ENCODE results near the gene RAB4A.
"Not testable (repeated sequence)": the region's sequence is repeated elsewhere in the genome, so short reads cannot be mapped to it uniquely, and the experiment has no call there.

RAB4A gene

DNA sequence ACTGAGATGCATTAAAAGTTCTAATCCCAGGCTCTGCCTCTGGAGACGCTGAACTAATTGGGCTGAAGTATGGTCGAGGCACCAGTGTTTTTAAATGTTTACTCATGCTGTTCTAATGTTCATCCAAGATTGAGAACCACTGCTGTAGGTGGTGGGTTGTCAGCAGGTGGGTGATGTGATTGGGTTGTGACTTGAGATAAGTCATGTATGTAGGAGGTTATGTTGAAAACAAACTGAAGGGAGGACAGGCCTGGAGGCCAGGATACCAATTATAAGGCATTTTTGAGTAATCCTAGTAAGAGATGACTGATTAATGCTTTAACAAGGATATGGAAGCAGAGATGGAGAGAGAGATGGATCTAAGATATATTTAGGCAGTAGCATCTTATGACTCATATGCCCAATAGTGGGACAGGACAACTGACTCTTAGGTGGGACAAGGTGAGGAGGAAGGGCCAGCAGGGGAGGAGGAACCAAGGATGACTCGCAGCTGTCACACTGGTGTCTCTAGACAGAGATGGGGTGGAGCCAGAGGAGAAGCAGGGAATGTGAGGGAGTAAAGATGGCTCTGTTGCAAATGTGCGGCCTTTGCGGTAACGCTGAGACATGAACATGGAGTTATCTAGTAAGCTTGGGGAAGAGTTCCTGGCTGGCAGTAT, 29.3 kb downstream of the RAB4A start:
- no peak for DNase-seq

DNA sequence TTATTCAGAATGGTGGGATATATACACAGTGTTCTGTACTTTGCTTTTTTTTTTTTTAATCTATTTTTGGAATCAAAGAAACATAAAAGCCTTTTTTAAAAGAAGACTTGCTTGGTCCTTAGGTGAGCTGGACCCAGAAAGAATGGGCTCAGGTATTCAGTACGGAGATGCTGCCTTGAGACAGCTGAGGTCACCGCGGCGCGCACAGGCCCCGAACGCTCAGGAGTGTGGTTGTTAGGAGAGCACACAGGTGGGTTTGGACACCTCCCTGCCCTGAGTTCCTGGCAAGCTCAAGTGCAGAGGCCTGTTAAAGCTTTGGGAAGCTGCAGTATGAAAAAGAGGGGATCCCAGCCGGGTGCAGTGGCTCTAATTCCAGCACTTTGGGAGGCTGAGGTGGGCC, 31.8 kb downstream of the RAB4A start:
- DNase-seq = no peak

DNA sequence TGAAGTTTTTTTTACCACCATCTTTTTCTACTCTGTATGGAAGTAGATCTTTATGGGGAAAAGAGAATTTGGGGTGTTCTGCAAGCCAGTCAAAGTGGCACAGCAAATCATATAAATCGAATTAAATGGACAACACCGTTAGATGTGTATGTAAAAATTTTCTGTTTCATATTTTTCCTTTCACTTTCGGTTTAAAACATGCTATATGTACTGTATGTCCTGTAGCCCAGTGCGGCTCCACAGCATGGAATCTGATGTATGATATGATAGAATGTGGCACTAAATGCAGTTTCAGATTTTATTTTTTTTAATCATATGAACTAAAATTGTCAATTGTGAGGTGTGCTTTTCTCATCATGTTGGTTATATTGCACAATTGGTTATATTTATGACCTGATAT, 32.9 kb downstream of the RAB4A start:
- DNase-seq = no peak

DNA sequence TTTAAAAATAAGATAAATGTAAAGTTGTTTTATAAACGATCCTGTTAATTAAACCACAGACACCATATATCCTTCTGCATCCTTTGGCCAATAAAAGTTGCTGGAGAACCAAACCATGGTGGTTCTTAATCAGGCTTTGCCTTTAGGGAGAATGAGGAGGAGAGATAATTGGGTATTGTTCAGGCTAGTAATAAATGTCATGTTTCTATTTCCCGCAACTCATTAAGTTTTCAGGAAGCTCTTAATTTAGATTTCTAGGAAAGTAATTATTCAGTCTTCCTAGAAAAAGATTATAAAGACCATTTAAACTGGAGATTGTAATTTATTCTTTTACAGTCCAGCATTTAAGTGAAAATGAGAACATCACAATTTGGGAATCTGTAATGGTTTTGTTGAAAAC, 34.5 kb downstream of the RAB4A start:
- DNase-seq = no peak

DNA sequence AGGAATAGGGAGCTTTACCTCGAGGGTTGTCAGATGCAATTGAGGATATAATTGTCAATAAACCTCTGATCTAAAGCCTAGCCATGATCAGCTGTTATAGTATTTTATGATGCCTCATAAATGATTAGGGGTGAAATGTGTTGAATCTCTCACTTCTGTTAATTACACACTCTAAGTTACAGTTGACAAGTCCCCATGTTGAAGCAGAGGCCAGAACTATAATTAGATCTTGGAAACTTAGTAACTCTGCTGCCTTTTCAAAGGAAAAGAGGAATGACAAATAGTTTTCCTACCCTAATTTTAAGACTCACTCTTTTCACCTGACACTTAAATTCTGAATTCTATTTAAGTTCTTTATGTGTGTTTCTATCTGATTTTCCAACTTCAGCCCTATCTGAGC, 38.2 kb downstream of the RAB4A start:
- DNase-seq = no peak

DNA sequence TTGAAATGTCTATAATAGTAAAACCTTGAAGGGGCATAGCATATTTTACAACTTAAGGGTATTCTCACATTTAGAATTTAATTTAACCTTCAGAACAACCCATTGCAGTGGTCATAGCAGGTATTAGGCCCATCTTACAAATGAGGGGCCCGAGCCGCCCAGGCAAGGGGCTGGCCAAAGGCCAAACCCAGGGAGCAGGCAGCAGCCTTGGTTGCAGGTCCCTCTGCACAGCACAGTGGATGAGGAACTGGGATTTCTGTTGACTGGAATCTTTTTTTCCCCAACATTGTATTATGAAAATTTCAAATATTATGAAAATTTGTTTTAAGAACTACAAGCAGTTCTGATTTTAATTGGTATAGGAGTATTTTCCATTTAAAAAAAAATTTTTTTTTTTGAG, 38.8 kb downstream of the RAB4A start:
- no peak for DNase-seq

DNA sequence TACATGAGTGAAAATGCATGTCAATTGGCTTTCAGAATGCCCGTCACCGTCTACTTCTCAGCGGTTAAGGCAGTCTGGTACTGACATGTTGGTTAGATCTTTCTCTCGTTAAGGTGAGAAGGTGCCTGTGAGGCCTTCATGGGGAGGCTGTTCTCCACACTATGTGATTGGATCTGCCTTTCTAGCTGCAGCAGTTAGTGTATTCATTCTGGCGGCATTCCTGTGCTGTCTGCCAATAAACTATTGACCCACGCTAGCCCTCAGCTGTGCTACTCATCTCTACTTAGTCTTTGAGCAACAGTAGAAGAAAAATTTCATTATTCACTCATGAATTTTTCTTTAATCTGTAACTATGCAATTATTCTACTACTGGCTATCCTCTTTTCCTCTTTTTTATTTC, 39.9 kb downstream of the RAB4A start:
- no peak for DNase-seq

DNA sequence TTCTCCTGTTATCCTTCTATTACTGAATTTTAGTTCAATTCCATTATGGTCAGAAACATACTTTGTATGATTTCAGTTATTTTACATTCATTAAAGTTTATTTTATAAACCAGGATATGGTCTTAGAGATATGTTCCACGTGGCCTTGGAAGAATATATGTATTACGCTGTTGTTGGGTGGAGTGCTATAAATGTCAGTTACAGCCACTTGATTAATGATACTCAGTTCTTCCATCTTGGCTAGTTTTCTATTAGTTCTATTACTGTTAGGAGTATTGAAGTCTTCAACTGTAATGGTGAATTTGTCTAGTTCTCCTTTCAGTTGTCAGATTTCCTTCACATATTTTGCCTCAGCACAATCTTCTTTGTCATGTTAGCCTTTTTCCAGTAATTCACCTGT, 45.3 kb downstream of the RAB4A start:
- DNase-seq = no peak

DNA sequence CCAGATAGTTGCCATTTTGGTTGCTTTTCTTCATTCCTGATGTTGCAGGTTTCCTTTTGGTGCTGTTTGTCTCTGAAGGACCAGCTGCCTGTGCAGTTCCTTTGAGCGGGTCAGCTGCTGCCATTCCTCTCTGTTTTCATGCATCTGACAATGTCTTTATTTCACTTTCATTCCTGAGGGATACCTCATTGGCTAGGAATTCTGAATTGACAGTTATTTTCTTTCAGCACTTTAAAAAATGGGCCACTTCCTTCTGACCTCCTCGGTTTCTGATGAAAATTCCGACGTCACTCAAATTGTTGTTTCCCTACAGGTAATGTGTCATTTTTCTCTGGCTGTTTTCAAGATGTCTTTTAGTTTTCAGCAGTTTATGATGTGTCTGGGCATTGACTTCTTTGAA, 47.1 kb downstream of the RAB4A start:
- DNase-seq = no peak

DNA sequence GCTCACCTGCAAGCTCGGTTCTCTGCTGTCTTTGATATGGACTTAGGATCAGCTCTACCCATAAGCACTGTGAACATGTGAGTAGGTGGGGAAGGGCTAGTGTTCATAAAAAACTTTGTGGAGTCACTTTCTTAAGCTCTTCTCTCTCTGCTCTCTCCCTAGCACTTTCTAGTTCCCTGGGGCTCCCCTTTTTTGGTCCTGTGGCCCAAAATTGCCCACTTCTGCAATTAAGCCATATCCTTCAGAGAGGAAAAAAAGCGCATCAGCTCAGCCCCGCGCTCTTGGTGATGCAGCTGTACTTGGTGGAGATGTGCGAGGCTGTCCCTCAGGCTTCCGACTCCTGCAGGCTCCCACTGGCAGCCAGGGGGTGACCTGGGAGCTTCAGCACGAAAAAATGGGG, 48.6 kb downstream of the RAB4A start:
- DNase-seq = no peak

DNA sequence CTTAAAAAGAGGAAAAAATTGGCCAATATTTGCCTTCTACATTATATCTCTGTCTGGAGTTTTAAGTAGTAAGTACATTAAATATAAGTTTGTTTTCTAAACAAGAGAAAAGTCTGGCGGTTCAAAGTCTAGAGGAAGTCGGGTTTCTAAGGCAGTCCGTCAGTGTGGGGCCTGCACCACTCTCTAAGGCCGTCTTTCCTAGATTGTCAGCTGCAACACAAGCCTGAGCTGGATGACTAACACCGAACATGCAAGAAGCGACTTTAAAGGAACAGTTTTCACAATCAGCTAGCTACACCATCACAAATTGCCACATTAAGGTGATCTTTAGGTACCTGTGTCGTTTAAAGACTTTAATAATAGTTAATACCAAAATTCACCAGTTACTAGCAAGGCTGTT, 52.3 kb downstream of the RAB4A start:
- no peak for DNase-seq

DNA sequence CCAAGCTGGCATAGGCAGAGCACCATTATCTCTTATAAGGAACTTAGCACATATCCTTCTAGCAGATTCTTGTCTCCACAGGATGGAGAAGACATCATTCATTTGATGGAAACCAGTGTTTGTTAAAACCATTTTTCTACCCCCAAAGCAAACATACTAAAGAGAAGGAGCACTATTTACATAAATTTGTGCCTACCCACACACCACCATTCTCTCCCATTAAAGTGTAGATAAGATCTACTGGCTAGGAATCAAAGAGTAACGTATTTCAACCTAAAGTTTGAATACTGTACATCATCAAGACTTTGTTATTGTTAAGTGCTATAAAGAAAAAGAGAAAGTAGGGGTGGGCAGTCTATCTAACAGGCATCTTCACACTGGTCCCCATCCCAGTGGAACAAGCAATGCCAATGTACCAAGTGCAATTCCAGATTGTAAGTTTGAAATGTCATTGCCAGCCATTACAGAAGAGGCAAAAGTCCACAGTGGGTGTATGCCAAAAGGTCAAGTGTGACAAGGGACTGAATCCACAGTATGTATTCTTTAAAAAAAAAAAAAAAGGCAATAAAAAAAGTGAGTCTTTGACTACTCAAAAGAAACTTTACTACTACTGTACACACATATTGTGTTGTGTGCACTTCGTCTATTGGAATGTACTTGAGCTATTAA, 53.1 kb downstream of the RAB4A start:
- DNase-seq = no peak

DNA sequence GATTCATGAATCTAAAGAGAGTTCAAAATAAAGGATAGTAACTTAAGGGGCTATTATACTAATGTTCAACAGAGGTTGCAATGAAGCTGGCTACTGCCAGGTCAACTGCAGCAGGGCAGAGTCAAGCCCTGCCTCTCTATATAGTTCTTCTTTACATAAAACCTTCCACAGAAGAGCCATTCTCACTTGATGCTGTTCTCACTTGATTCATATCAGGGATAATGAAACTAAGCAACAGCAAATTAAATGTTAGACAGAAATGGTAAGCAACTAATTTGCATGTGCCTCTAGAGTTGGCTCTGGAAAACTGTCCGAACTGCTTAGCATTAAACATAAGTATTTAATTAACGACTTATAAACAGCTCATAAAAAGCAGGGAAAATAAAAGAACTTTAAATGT, 54.5 kb downstream of the RAB4A start:
- no peak for DNase-seq

DNA sequence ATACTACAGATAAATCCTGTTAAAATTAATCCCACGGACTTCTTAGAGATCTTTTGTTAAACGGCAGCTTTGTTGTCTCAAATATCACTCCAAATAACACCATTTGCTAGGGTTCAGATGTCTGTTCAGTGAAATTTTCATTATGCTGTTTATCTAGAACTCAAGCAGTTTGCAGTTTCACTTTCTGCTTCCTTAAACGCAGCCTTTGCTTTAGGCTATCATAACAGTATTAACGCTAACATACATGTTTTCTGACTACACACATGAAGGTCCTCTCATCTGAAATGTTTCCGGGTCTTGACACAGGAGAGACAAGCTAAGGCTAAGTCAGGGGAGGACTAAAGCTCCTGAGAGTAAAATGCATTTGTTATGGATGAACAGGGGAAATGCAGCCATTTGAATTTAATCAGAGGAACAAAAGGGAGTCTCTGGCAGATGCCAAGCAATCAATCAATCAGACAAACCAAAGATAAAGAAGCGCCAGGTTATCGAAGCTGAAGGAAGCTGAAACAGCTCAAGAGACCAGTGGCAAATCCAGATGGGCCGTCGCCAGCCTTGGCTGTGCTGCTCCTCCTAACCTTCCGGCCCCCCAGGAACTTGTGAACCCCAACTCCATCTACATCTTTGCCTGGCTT, 55.1 kb downstream of the RAB4A start:
- DNase-seq = no peak

DNA sequence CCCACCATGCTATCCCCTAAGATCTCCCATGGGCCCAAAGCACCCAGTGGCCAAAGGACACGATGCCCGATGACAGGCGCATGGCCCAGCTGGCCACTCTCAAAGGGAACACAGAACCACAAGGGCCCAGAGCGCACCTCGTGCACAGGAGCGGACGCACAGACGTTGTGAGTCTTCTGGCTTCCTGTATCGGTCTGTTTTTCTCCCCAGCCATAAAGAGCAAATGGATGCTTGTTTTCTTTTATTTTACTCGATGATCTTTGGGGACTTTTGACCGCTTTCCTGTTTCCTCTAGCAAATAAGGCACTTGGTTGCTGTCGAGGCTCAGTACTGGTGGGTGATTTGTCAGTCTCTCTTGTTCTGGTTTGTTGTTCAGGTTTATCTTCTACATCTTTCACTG, 55.7 kb downstream of the RAB4A start:
- no peak for DNase-seq

DNA sequence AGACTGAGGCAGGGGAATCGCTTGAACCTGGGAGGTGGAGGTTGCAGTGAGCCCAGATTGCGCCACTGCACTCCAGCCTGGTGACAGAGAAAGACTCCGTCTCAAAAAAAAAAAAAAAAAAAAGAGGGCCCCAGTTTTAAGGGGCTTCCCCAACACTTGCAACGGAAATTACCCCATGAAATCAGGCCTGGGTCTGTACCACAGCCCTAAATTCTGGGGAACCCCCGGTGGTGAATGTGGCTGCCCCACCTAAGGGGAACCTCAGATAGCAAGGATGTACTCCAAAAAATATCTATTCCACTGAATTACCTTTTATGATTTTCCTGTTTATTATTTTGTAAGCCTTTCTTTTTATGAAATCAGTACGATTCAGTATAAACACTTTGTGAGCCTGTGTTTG, 56.9 kb downstream of the RAB4A start:
- not testable (repeated sequence) for DNase-seq

DNA sequence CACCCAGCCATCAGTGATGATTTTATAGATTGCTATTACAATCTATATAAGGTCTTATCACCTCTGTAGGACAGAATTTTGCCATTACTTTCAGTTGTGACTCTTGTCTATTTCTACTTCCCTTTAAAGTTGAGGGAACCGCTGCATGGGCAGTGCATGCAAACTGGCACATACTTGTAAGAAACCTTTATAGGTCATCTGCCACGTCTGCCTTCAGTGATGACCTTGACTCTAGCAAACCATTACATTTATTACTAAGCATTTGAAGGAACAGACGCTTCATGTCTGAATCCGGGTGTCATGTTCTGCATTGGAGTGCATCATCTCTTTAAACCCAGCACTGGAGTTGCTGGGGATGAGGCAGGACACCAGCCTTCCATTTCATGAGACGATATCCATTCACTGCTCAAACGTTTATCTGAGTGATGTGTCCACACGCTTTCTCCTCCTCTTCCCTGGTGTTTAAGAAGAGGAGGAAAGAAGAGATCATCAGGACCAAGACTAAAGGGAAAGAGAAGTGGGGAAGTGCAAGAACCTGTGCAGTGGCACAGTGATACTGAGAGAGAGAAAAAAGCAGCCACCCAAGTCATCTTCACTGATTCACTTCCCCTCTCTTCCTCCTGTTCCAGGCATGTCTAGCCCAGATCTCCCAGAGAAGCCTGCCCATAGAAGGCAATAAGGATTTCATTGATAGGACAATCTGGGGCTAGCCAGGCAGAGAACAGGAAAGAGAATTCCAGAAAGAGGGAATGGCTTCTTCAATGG, 57.9 kb downstream of the RAB4A start:
- DNase-seq = no peak

DNA sequence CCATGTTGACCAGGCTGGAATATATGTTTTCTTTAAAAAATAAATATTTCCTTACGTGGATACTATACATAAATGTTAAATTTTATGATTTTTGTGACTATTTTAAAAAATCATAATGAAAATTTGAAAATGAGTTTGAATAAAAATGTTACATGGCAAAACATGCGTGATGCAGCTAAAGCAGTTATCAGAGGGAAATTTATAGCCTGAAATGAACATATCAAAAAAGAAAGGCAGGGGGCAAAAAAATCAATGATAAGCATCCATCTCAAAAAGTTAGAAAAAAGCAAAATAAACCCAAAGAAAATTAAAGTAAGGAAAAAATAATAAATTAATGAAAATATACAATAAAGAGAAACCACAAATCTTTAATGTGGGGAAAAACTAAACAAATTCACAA, 63.4 kb downstream of the RAB4A start:
- DNase-seq = no peak

DNA sequence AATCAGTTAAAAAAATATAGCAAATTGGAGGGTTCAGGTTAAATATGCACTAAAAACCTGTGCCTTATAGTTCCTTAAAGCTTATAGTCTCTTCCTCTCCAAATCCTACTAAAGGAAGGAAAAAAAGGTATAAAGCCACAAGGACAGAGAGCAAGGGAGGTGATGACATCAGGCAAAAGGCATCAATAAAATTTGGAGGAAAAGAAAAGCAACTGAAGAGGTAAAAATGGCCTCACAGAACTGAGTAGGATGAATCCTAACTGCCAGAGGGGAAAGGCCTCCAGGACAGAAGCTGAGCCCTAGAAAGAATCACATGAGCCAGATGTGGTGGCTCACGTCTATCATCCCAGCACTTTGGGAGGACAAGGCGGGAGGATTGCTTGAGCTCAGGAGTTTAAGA, 63.8 kb downstream of the RAB4A start:
- DNase-seq = no peak

DNA sequence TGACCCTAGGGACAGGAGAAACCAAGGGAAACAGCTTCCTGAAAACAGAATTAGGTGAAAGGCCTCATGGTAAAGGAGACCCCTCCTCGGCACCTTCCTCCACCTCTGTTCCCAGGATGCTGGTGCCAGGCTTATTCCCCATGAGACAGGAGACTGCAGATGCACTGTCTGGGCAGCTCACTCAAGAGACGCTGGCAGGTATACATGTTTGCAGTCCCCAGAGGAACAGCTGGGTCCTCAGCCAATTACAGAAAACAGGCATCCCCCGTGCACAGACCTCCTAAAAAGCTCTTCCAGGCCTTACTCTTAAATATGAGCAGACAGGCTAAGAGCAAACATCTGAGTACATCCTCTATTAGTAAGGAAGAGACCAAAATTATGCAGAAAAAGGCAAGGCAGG, 65.4 kb downstream of the RAB4A start:
- DNase-seq = no peak

DNA sequence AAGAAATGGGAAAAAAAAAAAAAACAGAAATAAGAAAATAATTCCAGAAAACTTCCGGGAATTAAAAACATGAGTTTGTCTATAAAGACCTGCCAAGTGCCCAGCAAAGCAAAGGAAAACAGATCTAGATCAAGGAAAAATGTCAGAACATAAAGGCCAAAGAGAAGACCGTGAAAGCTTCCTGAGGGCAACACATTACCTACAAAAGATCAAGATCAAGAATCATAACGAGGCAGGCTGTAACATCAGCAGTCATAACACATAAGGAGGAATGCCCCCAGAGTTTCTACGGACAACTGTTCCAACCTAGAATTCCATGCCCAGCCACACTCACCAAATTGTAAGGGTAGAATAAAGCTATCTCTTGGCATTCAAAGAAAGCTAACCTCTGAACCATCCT, 68.2 kb downstream of the RAB4A start:
- no peak for DNase-seq

DNA sequence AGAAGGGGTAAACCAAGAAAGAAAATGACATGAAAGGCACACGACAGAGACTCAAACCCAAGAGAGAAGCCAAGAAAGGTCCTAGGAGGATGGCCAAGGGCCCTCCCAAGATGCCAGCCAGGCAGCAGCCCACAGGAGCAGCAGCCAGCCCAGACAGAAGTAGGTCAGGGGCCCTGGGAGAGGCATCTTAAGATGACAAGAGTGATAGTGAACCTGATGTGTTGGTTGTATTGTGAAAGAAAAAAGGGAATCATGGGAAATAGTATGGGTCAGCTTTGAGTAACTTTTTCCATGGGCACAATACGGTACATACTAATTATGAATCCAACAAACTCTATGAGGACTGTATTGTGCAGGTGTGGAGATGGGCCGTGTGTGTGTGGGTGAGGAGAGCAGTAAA, 68.6 kb downstream of the RAB4A start:
- no peak for DNase-seq

DNA sequence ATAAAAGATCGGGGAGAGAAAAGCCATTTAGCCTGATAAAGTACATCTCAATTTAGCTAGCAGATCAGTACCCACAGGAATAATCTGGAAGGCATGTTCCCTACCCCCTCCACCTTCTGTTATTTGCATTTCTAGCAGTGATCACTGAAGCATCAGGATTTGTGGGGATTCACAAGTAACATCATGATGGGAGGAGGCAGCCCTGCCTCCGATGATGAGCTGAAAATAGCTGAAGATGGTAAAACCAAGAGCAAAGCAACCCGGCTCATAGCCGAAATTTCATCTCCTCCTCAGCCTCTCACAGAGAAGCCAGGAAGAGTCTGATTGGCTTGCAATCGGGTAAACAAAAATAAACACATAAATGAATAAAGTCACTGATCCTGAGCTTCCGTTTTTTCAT, 69.6 kb downstream of the RAB4A start:
- peak in 1 of 2 experiments; percentile 36 for DNase-seq
